ENCODE data around the gene EMILIN3.
A peak's percentile ranks its signal among the peaks of the same experiment; 100 is the strongest.
"Not testable (repeated sequence)": the region's sequence is repeated elsewhere in the genome, so short reads cannot be mapped to it uniquely, and the experiment has no call there.

EMILIN3 gene

DNA sequence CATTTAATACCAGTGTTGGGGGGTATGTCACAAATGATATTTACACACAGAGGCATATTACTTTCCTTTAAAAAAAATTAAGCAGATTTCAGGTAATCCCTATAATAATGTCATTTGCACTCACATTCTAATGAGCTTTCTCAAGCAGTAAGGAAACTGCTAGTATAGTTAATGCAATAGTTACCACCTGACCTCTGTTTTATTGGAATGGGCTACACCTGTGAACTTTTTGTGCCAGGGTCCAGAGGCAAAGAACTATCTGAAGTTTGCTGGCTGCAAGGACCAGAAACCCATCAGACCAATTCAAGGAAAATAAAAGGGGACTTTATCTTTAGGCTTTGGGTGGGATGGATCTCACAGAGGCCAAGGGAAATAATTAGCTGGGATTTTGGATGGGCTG, 46.2 kb downstream of the EMILIN3 start:
- DNase-seq (ENCODE audit: low read depth in 4 of 4, low spot score in 1 of 4), result no peak

DNA sequence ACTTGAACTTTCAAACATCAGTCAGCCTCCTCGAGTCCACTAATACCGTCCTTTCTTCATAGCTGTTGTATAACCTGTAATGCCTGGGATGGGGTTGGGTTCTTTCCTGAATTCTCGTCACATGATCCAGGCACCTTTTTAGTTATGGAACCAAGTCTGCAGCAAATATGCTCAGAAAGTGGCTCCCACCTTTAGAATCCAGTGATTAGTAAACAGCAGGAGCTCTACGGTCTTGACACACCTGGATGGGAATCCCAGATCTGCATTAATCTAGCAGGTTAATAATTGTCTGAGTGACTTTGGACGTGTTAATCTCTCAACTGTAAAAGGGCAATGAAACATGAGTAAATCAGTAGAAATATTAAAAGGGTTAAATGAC, 48.4 kb downstream of the EMILIN3 start:
- DNase-seq (ENCODE audit: low read depth in 4 of 4, low spot score in 1 of 4), result no peak

DNA sequence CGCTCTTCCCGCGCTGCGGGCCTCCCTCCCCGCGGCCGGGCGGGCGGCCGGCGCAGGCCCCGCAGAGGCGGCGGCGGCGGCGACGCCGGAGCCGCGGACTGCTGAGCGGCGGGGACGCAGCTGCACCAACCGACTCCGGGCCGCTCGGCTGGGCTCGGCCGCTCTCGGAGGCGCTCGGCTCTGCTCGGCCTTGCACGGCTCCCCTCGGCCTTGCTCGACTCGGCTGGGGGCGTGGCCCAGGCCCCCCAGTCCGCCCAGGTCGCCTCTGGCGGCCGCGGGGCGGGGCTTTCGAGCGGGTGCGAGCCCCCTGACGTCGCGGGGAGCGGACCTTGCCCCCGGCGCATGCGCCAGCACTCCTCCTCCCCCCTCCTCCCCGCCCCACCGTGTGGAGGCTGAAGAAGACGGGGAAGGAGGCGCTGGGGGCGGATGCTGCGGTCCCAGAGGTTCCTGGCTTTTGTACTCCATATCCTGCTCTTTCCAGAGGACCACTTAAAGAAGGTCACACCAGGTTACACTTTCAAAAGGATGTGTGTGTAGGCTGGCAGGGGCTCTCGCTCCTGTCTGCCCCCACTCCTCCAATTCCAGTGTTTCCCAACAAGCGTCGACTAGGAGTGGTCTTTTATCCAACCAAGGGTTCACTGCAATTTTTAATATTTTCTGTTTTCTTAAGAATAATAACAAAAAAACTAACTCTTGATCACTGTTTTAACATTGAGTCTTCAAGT, 48.9 kb downstream of the EMILIN3 start, which contains the start of gene ZHX3:
TSS of gene ZHX3 (minus strand) at position 186 of the 725 bp plus-strand sequence. CDS start 112,815 bp downstream, outside the sequence.
- peak; percentile 82 to 97 (median 94) for DNase-seq (ENCODE audit: low read depth in 4 of 4, low spot score in 1 of 4)

DNA sequence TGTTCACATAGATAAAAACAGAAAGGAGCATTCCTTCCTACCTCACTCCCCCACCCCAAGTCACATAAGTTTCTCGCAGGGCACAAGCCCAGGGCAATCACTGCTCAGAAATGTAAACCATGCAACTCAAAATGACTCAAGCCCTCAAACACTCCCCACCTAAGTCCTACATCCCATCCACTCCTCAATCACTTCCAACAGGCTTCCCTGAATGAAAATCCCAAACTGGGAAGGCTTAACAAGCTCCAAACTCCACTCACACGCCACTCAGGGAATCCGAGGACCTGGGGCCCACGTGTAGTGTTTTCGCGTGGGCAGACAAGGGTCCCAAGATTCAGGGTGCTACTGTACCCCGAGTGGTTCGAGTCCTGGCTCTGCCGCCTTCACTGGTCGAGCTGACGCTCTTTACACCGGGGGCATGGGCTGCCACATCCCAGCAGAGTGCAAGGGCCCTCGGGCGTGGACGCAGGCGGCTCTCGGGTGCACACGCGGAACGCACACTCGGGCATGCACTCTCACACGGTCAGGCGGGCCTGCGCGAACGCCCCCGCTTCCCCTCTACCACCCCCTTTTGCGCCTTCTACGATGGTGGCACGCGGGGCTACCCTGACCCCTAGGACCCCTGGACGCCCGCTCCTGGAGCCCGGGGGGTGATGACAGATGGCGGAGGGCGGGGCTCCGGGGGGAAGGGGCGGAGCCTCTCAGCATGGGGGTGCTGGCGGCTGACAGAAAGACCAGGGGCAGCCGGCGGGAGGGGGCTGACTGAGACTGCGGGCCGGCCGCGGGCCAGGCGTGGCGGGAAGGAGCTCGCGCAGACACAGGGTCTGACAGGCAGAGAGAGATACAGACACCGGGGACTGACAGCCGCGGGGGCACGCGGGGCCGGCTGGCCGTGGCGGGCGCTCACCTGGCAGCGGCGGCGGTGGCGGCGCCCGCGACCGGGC, 49.7 kb downstream of the EMILIN3 start:
- DNase-seq (ENCODE audit: low read depth in 4 of 4, low spot score in 1 of 4), result peak; percentile 50 to 73 (median 70)

DNA sequence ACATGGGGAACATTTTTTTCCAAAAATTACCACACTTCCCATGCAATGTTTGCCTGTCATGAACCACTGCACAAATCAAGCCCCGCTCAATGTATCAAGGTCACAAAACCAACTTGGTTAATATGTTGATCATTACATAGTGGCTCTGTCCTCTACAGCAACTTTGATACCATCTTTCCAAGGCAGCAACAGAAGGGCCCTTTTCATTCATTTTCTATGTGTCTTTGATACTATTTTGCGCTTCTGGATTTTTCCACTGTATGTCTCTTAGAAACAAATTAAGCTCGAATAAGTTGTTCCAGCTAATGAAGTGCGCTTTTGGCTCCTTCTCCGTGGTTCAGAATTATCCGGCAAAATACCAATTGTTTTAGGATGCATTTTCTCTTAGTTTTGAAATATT, 50.6 kb downstream of the EMILIN3 start:
- DNase-seq (ENCODE audit: low read depth in 4 of 4, low spot score in 1 of 4), result no peak

- no peak for DNase-seq (ENCODE audit: low read depth in 4 of 4, low spot score in 1 of 4)
Measured at GRCh38 chr20:41314386-41314785, 52.2 kb downstream of the EMILIN3 start.

- DNase-seq (ENCODE audit: low read depth in 4 of 4, low spot score in 1 of 4), result not testable (repeated sequence)
Measured at GRCh38 chr20:41312009-41312408, 54.6 kb downstream of the EMILIN3 start.
